Measurements from ENCODE around the gene DENND1A.

DENND1A gene

GRCh38 chr9:123419721-123420591 is 510.0 kb downstream of the DENND1A start:
- no peak for DNase-seq

- no peak for DNase-seq
Measured at GRCh38 chr9:123419091-123419490, 510.8 kb downstream of the DENND1A start.

- DNase-seq: no peak
Measured at GRCh38 chr9:123418506-123418905, 511.4 kb downstream of the DENND1A start.

GRCh38 chr9:123418052-123418430 is 511.9 kb downstream of the DENND1A start:
- DNase-seq: no peak

GRCh38 chr9:123417289-123418051 is 512.5 kb downstream of the DENND1A start:
- DNase-seq: no peak

- DNase-seq: no peak
Measured at GRCh38 chr9:123416176-123416575, 513.8 kb downstream of the DENND1A start.

GRCh38 chr9:123414936-123415930 is 514.7 kb downstream of the DENND1A start:
- DNase-seq: no peak

GRCh38 chr9:123414204-123414603 is 515.7 kb downstream of the DENND1A start:
- no peak for DNase-seq

- no peak for DNase-seq
Measured at GRCh38 chr9:123412171-123412820, 517.6 kb downstream of the DENND1A start.

- no peak for DNase-seq
Measured at GRCh38 chr9:123411636-123412035, 518.3 kb downstream of the DENND1A start.

- DNase-seq: no peak
Measured at GRCh38 chr9:123411191-123411590, 518.7 kb downstream of the DENND1A start.

- no peak for DNase-seq
Measured at GRCh38 chr9:123410281-123410910, 519.5 kb downstream of the DENND1A start.

GRCh38 chr9:123408313-123409262 is 521.3 kb downstream of the DENND1A start:
- DNase-seq: no peak

- DNase-seq: peak in 3 of 56 donors; percentile 32 to 54 (median 32)
Measured at GRCh38 chr9:123407217-123407851, 522.6 kb downstream of the DENND1A start.

- DNase-seq: peak in 12 of 56 donors; percentile 8 to 54 (median 28)
Measured at GRCh38 chr9:123406691-123407216, 523.2 kb downstream of the DENND1A start.

- no peak for DNase-seq
Measured at GRCh38 chr9:123406016-123406415, 523.9 kb downstream of the DENND1A start.

- DNase-seq: peak in 11 of 56 donors; percentile 18 to 38 (median 27)
Measured at GRCh38 chr9:123402981-123403509, 526.9 kb downstream of the DENND1A start.

Measured in amygdala (tissue), 56 donors.